Activated T-helper 17 cell treated with anti-CD3 and anti-CD28 coated beads, Interleukin-2, amount 50 U/mL, for 72 hours (primary cell): ENCODE data around the gene MRPL53. TPM values are rescaled to one million over a fixed set of nuclear protein-coding genes. Genes with fewer than 3 reads are reported as not detected.

Experiments used
- total RNA-seq, 2 donors: library from RNA; stranded (reverse); gene quantifications; one replicate each; pipeline ENCODE4 v1.2.3, GENCODE V29; 2022

MRPL53 gene
- total RNA-seq, 2 donors from 2014 or later, result 83.8 to 91.2 TPM

Other genes starting within 250 kb of the MRPL53 start
- 1 to 10 TPM; 2.2 to 4.4 TPM for gene SLC4A5, start 129.3 kb downstream of the MRPL53 start, total RNA-seq
- gene DCTN1, start 92.4 kb downstream of the MRPL53 start, total RNA-seq, result 100 to 1,000 TPM in 1 of 2 donors, 10 to 100 TPM in 1; 84.0 to 108 TPM
- 1 to 10 TPM; 2.3 to 9.7 TPM for gene C2orf81, start 51.1 kb downstream of the MRPL53 start, total RNA-seq
- gene WDR54, start 51.0 kb downstream of the MRPL53 start, total RNA-seq, result 100 to 1,000 TPM in 1 of 2 donors, 10 to 100 TPM in 1; 85.8 to 194 TPM
- 1 to 10 TPM; 1.2 to 3.1 TPM for gene RTKN, start 30.7 kb downstream of the MRPL53 start, total RNA-seq
- gene INO80B, start 17.6 kb downstream of the MRPL53 start, total RNA-seq, result 10 to 100 TPM; 27.8 to 37.9 TPM
- gene WBP1, start 14.2 kb downstream of the MRPL53 start, total RNA-seq, result 10 to 100 TPM; 34.1 to 48.5 TPM
- gene MOGS, start 7.3 kb downstream of the MRPL53 start, total RNA-seq, result 10 to 100 TPM; 68.3 to 70.9 TPM
- gene CCDC142, start 10.3 kb upstream of the MRPL53 start, total RNA-seq, result 10 to 100 TPM; 25.4 to 26.3 TPM
- gene TTC31, start 10.4 kb upstream of the MRPL53 start, total RNA-seq, result 10 to 100 TPM; 27.2 to 32.4 TPM
- 1 to 10 TPM in 1 of 2 donors, under 1 TPM in 1; 0.39 to 1.3 TPM for gene LBX2, start 26.9 kb upstream of the MRPL53 start, total RNA-seq
- gene PCGF1, start 35.0 kb upstream of the MRPL53 start, total RNA-seq, result 10 to 100 TPM; 22.0 to 32.8 TPM
- 1 to 10 TPM in 1 of 2 donors, under 1 TPM in 1; 0.39 to 1.4 TPM for gene TLX2, start 41.8 kb upstream of the MRPL53 start, total RNA-seq
- gene DQX1, start 53.6 kb upstream of the MRPL53 start, total RNA-seq, result under 1 TPM; 0.74 to 0.76 TPM
- 100 to 1,000 TPM in 1 of 2 donors, 10 to 100 TPM in 1; 72.2 to 116 TPM for gene AUP1, start 57.0 kb upstream of the MRPL53 start, total RNA-seq
- 10 to 100 TPM; 75.6 to 81.2 TPM for gene HTRA2, start 57.3 kb upstream of the MRPL53 start, total RNA-seq
- gene LOXL3, start 81.3 kb upstream of the MRPL53 start, total RNA-seq, result 1 to 10 TPM; 2.0 to 4.4 TPM
- gene DOK1, start 82.0 kb upstream of the MRPL53 start, total RNA-seq, result 10 to 100 TPM; 23.7 to 32.4 TPM
- not detected for gene M1AP, start 175.7 kb upstream of the MRPL53 start, total RNA-seq
- gene SEMA4F, start 181.6 kb upstream of the MRPL53 start, total RNA-seq, result 1 to 10 TPM; 6.5 to 7.3 TPM